Measurements from ENCODE around the gene CCSER1.
"Not testable (repeated sequence)": the region's sequence is repeated elsewhere in the genome, so short reads cannot be mapped to it uniquely, and the experiment has no call there.

CCSER1 gene

GRCh38 chr4:91620952-91621351, 1493.8 kb downstream of the CCSER1 start:
- Histone ChIP-seq H3K9ac (ENCODE audit: low read depth, low read length) (no peak overlapping the region), H3K4me2 (ENCODE audit: insufficient read depth, low read length) (no peak overlapping the region), H4K20me1 (ENCODE audit: insufficient read depth, low read length) (no peaks in the 10 kb centered on the region), H3K79me2 (ENCODE audit: insufficient read depth, low read length) (no peaks in the 10 kb centered on the region), H3K9me3 (ENCODE audit: insufficient read depth, low read length, severe bottlenecking) (no peaks in the 10 kb centered on the region), H2AFZ (ENCODE audit: low read depth, low read length) (no peak overlapping the region), H3K36me3 (ENCODE audit: insufficient read depth, low read length) (no peaks in the 10 kb centered on the region), H3K4me1 (ENCODE audit: insufficient read depth, low read length) (no peaks in the 10 kb centered on the region), H3K27me3 (ENCODE audit: insufficient read depth, low read length, poor library complexity) (no peaks in the 10 kb centered on the region), H3K4me3 (ENCODE audit: low read depth in 1 of 2, low read length in 2 of 2) (no peak overlapping the region), H3K27ac (ENCODE audit: low read length) (no peak overlapping the region)
- no peak for DNase-seq
- no peak for ATAC-seq (ENCODE audit: insufficient read depth, low read depth)
- TF ChIP-seq CTCF (IDR thresholded peaks at IDR 0.05; ENCODE audit: borderline replicate concordance, extremely low read depth, low read length, poor library complexity, severe bottlenecking) (no peak), EZH2 (IDR thresholded peaks at IDR 0.05; ENCODE audit: borderline replicate concordance, low read depth, low read length, severe bottlenecking) (no peak)

- Histone ChIP-seq H3K36me3 (ENCODE audit: insufficient read depth, low read length) (no peaks in the 10 kb centered on the region), H4K20me1 (ENCODE audit: insufficient read depth, low read length) (no peaks in the 10 kb centered on the region), H3K4me1 (ENCODE audit: insufficient read depth, low read length) (no peaks in the 10 kb centered on the region), H3K4me2 (ENCODE audit: insufficient read depth, low read length) (no peak overlapping the region), H3K9ac (ENCODE audit: low read depth, low read length) (no peak overlapping the region), H3K9me3 (ENCODE audit: insufficient read depth, low read length, severe bottlenecking) (no peaks in the 10 kb centered on the region), H3K79me2 (ENCODE audit: insufficient read depth, low read length) (no peaks in the 10 kb centered on the region), H3K27me3 (ENCODE audit: insufficient read depth, low read length, poor library complexity) (no peaks in the 10 kb centered on the region), H2AFZ (ENCODE audit: low read depth, low read length) (no peak overlapping the region), H3K27ac (ENCODE audit: low read length) (no peak overlapping the region), H3K4me3 (ENCODE audit: low read depth in 1 of 2, low read length in 2 of 2) (no peak overlapping the region)
- ATAC-seq (ENCODE audit: insufficient read depth, low read depth), result no peak
- no peak for DNase-seq
- TF ChIP-seq CTCF (IDR thresholded peaks at IDR 0.05; ENCODE audit: borderline replicate concordance, extremely low read depth, low read length, poor library complexity, severe bottlenecking) (no peak), EZH2 (IDR thresholded peaks at IDR 0.05; ENCODE audit: borderline replicate concordance, low read depth, low read length, severe bottlenecking) (no peak)
Measured at GRCh38 chr4:91621446-91621845, 1494.3 kb downstream of the CCSER1 start.

- Histone ChIP-seq H3K79me2 (ENCODE audit: insufficient read depth, low read length) (no peaks in the 10 kb centered on the region), H3K9ac (ENCODE audit: low read depth, low read length) (no peak overlapping the region), H2AFZ (ENCODE audit: low read depth, low read length) (no peak overlapping the region), H4K20me1 (ENCODE audit: insufficient read depth, low read length) (no peaks in the 10 kb centered on the region), H3K4me1 (ENCODE audit: insufficient read depth, low read length) (no peaks in the 10 kb centered on the region), H3K27me3 (ENCODE audit: insufficient read depth, low read length, poor library complexity) (no peaks in the 10 kb centered on the region), H3K4me2 (ENCODE audit: insufficient read depth, low read length) (no peak overlapping the region), H3K9me3 (ENCODE audit: insufficient read depth, low read length, severe bottlenecking) (no peaks in the 10 kb centered on the region), H3K36me3 (ENCODE audit: insufficient read depth, low read length) (no peaks in the 10 kb centered on the region), H3K4me3 (ENCODE audit: low read depth in 1 of 2, low read length in 2 of 2) (no peak overlapping the region), H3K27ac (ENCODE audit: low read length) (no peak overlapping the region)
- ATAC-seq (ENCODE audit: insufficient read depth, low read depth), result no peak
- TF ChIP-seq CTCF (IDR thresholded peaks at IDR 0.05; ENCODE audit: borderline replicate concordance, extremely low read depth, low read length, poor library complexity, severe bottlenecking), result no peak
- TF ChIP-seq EZH2 (IDR thresholded peaks at IDR 0.05; ENCODE audit: borderline replicate concordance, low read depth, low read length, severe bottlenecking), result no peak
- no peak for DNase-seq
Measured at GRCh38 chr4:91622925-91623602, 1495.9 kb downstream of the CCSER1 start.

- not testable (repeated sequence) for DNase-seq; H2AFZ ChIP-seq (ENCODE audit: low read depth, low read length); H3K27me3 ChIP-seq (ENCODE audit: insufficient read depth, low read length, poor library complexity); H3K4me2 ChIP-seq (ENCODE audit: insufficient read depth, low read length); H3K9me3 ChIP-seq (ENCODE audit: insufficient read depth, low read length, severe bottlenecking); H3K4me3 ChIP-seq (ENCODE audit: low read depth in 1 of 2, low read length in 2 of 2); H4K20me1 ChIP-seq (ENCODE audit: insufficient read depth, low read length); H3K36me3 ChIP-seq (ENCODE audit: insufficient read depth, low read length); H3K4me1 ChIP-seq (ENCODE audit: insufficient read depth, low read length); H3K9ac ChIP-seq (ENCODE audit: low read depth, low read length); H3K79me2 ChIP-seq (ENCODE audit: insufficient read depth, low read length); H3K27ac ChIP-seq (ENCODE audit: low read length); ATAC-seq (ENCODE audit: insufficient read depth, low read depth)
Measured at GRCh38 chr4:91623603-91623967, 1496.4 kb downstream of the CCSER1 start.
